Natural killer cell (primary cell): ENCODE data around the gene POLR2H. TPM values are rescaled to one million over a fixed set of nuclear protein-coding genes. Genes with fewer than 3 reads are reported as not detected.
A peak's percentile ranks its signal among the peaks of the same experiment; 100 is the strongest.

Experiments
- ATAC-seq, 3 donors: fragments of 150-1000 bp in 2 of 3; fragments of 200-7000 bp in 1 of 3; cut with Tn5 transposase; 1 replicate in 1 of 3; 2 replicates in 2 of 3; pipeline ENCODE4 v1.10.0; 2021; ENCODE audit warnings: mild to moderate bottlenecking in 2 of 3, moderate library complexity in 2 of 3
- DNase-seq, 2 donors: peaks; one replicate each; pipeline versions ENCODE4 v3.0.0 to v3.0.0-alpha.2; 2013 to 2021; ENCODE audit warnings: mixed read lengths in 1 of 2
- H3K27ac ChIP-seq: one replicate; pipeline ENCODE4 v1.5.1; 2013; ENCODE audit warnings: mild to moderate bottlenecking, low read length
- H3K27me3 ChIP-seq: one replicate; pipeline ENCODE4 v1.6.1; 2013; ENCODE audit warnings: low read length; ENCODE audit not compliant: control insufficient read depth, insufficient read depth
- H3K36me3 ChIP-seq: one replicate; pipeline ENCODE4 v1.6.1; 2013; ENCODE audit warnings: low read length; ENCODE audit not compliant: control insufficient read depth, insufficient read depth
- H3K4me1 ChIP-seq: one replicate; pipeline ENCODE4 v1.6.1; 2013; ENCODE audit warnings: low read length; ENCODE audit not compliant: control insufficient read depth, insufficient read depth
- H3K4me3 ChIP-seq: one replicate; pipeline ENCODE4 v1.5.1; 2013; ENCODE audit warnings: low read length
- H3K9me3 ChIP-seq: one replicate; pipeline ENCODE4 v1.6.1; 2013; ENCODE audit warnings: low read length; ENCODE audit not compliant: control insufficient read depth, insufficient read depth
- H3K27ac Mint-ChIP-seq, 2 donors: one replicate each; pipeline ENCODE4 v1.8.0; 2022; ENCODE audit warnings: mild to moderate bottlenecking in 2 of 2, mixed read lengths in 2 of 2, moderate library complexity in 1 of 2
- H3K27me3 Mint-ChIP-seq, 2 donors: one replicate each; pipeline ENCODE4 v1.8.0; 2022; ENCODE audit warnings: low read depth in 2 of 2, mixed read lengths in 2 of 2
- H3K36me3 Mint-ChIP-seq: one replicate; pipeline ENCODE4 v1.8.0; 2022; ENCODE audit warnings: mixed read lengths
- H3K4me1 Mint-ChIP-seq, 2 donors: one replicate each; pipeline ENCODE4 v1.8.0; 2022; ENCODE audit warnings: mixed read lengths in 2 of 2
- H3K4me3 Mint-ChIP-seq: one replicate; pipeline ENCODE4 v1.8.0; 2022; ENCODE audit warnings: mild to moderate bottlenecking, moderate library complexity, mixed read lengths
- H3K9me3 Mint-ChIP-seq, 2 donors: one replicate each; pipeline ENCODE4 v1.8.0; 2022; ENCODE audit warnings: mixed read lengths in 2 of 2
- WGBS: methylation state at CpG from one replicate; pipeline ENCODE4 v1.1.7; 2013; ENCODE audit warnings: missing lambda C conversion rate; ENCODE audit not compliant: insufficient coverage; 5-methylcytosine and 5-hydroxymethylcytosine counted together
- intact Hi-C: fragments of 100-400 bp; cut with micrococcal nuclease; formaldehyde crosslinking; loops from one replicate; pipeline ENCODE4 v1.14.2; 2022
- total RNA-seq, 4 donors: library from RNA; stranded (reverse); fragments of 120-200 nt in 1 of 4; gene quantifications; one replicate each; pipeline versions ENCODE4 v1.2.3 to v1.2.4, GENCODE V29; 2013 to 2022
- TF ChIP-seq, protein P1 (sequence below): fragments of 200-600 bp; IDR thresholded peaks from one replicate; pipeline ENCODE4 v1.8.0; 2022; ENCODE audit warnings: antibody characterized with exemption

The POLR2H gene
- total RNA-seq, 3 donors from 2014 or later (not counting 1 experiment from before 2014, with no cell fraction given) = 33.0 to 49.8 (median 41.1) TPM

GRCh38 chr3:184415203-184415490 lies 53.6 kb downstream of the POLR2H start:
- Mint-ChIP-seq H3K4me3 (no peak overlapping the region), H3K9me3 (no peaks in the 10 kb centered on the region), H3K4me1 (no peaks in the 10 kb centered on the region), H3K27ac (no peak overlapping the region), H3K27me3 (peaks cover 5 to 7% of the 10 kb centered on the region in 2 donors), H3K36me3 (no peaks in the 10 kb centered on the region)
- Histone ChIP-seq H3K4me3 (no peak overlapping the region), H3K27me3 (no peaks in the 10 kb centered on the region), H3K27ac (no peak overlapping the region), H3K4me1 (peaks cover 3% of the 10 kb centered on the region), H3K36me3 (no peaks in the 10 kb centered on the region), H3K9me3 (no peaks in the 10 kb centered on the region)
- WGBS = 96% methylated on average over 4 of the region's 4 CpGs
- TF ChIP-seq, protein P1, sequence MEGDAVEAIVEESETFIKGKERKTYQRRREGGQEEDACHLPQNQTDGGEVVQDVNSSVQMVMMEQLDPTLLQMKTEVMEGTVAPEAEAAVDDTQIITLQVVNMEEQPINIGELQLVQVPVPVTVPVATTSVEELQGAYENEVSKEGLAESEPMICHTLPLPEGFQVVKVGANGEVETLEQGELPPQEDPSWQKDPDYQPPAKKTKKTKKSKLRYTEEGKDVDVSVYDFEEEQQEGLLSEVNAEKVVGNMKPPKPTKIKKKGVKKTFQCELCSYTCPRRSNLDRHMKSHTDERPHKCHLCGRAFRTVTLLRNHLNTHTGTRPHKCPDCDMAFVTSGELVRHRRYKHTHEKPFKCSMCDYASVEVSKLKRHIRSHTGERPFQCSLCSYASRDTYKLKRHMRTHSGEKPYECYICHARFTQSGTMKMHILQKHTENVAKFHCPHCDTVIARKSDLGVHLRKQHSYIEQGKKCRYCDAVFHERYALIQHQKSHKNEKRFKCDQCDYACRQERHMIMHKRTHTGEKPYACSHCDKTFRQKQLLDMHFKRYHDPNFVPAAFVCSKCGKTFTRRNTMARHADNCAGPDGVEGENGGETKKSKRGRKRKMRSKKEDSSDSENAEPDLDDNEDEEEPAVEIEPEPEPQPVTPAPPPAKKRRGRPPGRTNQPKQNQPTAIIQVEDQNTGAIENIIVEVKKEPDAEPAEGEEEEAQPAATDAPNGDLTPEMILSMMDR = no peak
- intact Hi-C loops = loop anchor here (10.0 kb wide), 1 partner anchor 130 kb away; no protein-coding TSS in a partner anchor
- DNase-seq (no peak), ATAC-seq (no peak)

- H3K27me3 Mint-ChIP-seq = peaks cover under 1 to 8% of the 10 kb centered on the region in 2 donors
- H3K36me3 ChIP-seq = no peaks in the 10 kb centered on the region
- no peaks in the 10 kb centered on the region for H3K27me3 ChIP-seq
- no peak overlapping the region for H3K4me3 Mint-ChIP-seq
- no peaks in the 10 kb centered on the region for H3K9me3 ChIP-seq
- no peaks in the 10 kb centered on the region for H3K36me3 Mint-ChIP-seq
- intact Hi-C loops = loop anchor here (10.0 kb wide), 1 partner anchor 127 kb away; no protein-coding TSS in a partner anchor
- no peak overlapping the region for H3K27ac ChIP-seq
- H3K4me3 ChIP-seq = no peak overlapping the region
- H3K9me3 Mint-ChIP-seq = no peaks in the 10 kb centered on the region
- no peaks in the 10 kb centered on the region for H3K4me1 Mint-ChIP-seq
- WGBS = 27% methylated on average over 10 of the region's 14 CpGs
- TF ChIP-seq, protein P1 = peak; percentile 70
- peaks cover 3% of the 10 kb centered on the region for H3K4me1 ChIP-seq
- H3K27ac Mint-ChIP-seq = no peak overlapping the region
- peak; percentile 72 to 97 (median 90) for ATAC-seq
- peak; percentile 30 to 84 for DNase-seq
These were observed 56.3 kb downstream of the POLR2H start for GRCh38 chr3:184417619-184418327.

Other genes with a start within 250 kb of the POLR2H start
- 10 to 100 TPM; 44.5 to 59.4 (median 54.8) TPM for gene EIF2B5, start 226.4 kb upstream of the POLR2H start, total RNA-seq
- 10 to 100 TPM; 59.1 to 77.5 (median 59.7) TPM for gene DVL3, start 206.3 kb upstream of the POLR2H start, total RNA-seq
- 100 to 1,000 TPM; 157 to 188 (median 168) TPM for gene AP2M1, start 186.9 kb upstream of the POLR2H start, total RNA-seq
- gene ABCF3, start 175.5 kb upstream of the POLR2H start, total RNA-seq = 100 to 1,000 TPM; 128 to 168 (median 157) TPM
- gene VWA5B2, start 132.1 kb upstream of the POLR2H start, total RNA-seq = under 1 TPM in 2 of 3 donors, not detected in 1; 0.14 to 0.23 TPM
- gene ALG3, start 112.7 kb upstream of the POLR2H start, total RNA-seq = 10 to 100 TPM; 18.4 to 21.8 (median 20.4) TPM
- under 1 TPM; 0.73 to 0.80 (median 0.79) TPM for gene EEF1AKMT4, start 112.0 kb upstream of the POLR2H start, total RNA-seq
- under 1 TPM in 2 of 3 donors, not detected in 1; 0.71 to 0.82 TPM for gene CAMK2N2, start 100.2 kb upstream of the POLR2H start, total RNA-seq
- gene ECE2, start 85.7 kb upstream of the POLR2H start, total RNA-seq = not detected
- gene PSMD2, start 62.5 kb upstream of the POLR2H start, total RNA-seq = 100 to 1,000 TPM; 218 to 237 (median 231) TPM
- gene EIF4G1, start 47.1 kb upstream of the POLR2H start, total RNA-seq = 100 to 1,000 TPM; 220 to 235 (median 227) TPM
- gene FAM131A, start 24.1 kb upstream of the POLR2H start, total RNA-seq = 1 to 10 TPM; 6.9 to 8.8 (median 8.5) TPM
- gene CLCN2, start 105 bp upstream of the POLR2H start, total RNA-seq = 1 to 10 TPM; 7.8 to 8.2 (median 8.1) TPM
- not detected for gene THPO, start 16.5 kb downstream of the POLR2H start, total RNA-seq
- under 1 TPM in 1 of 3 donors, not detected in 2; 0.78 TPM for gene CHRD, start 18.3 kb downstream of the POLR2H start, total RNA-seq
- gene EPHB3, start 200.1 kb downstream of the POLR2H start, total RNA-seq = not detected